Choroid plexus epithelial cell (primary cell): ENCODE data around the gene CDH4.

Experiments
- DNase-seq: peaks from one replicate; pipeline ENCODE4 v3.0.0-alpha.2; 2010; ENCODE audit warnings: low read depth
- H3K4me3 ChIP-seq: 2 replicates; pipeline ENCODE4 v1.5.1; 2011; ENCODE audit warnings: low read depth, mild to moderate bottlenecking, control low read depth, low read length, moderate library complexity
- TF ChIP-seq, protein P1 (sequence below): conservative IDR thresholded peaks from 2 replicates; pipeline ENCODE4 v1.5.1; 2011; ENCODE audit warnings: low read depth, mild to moderate bottlenecking, control low read depth, inconsistent platforms, low read length, moderate library complexity

The CDH4 gene

DNA sequence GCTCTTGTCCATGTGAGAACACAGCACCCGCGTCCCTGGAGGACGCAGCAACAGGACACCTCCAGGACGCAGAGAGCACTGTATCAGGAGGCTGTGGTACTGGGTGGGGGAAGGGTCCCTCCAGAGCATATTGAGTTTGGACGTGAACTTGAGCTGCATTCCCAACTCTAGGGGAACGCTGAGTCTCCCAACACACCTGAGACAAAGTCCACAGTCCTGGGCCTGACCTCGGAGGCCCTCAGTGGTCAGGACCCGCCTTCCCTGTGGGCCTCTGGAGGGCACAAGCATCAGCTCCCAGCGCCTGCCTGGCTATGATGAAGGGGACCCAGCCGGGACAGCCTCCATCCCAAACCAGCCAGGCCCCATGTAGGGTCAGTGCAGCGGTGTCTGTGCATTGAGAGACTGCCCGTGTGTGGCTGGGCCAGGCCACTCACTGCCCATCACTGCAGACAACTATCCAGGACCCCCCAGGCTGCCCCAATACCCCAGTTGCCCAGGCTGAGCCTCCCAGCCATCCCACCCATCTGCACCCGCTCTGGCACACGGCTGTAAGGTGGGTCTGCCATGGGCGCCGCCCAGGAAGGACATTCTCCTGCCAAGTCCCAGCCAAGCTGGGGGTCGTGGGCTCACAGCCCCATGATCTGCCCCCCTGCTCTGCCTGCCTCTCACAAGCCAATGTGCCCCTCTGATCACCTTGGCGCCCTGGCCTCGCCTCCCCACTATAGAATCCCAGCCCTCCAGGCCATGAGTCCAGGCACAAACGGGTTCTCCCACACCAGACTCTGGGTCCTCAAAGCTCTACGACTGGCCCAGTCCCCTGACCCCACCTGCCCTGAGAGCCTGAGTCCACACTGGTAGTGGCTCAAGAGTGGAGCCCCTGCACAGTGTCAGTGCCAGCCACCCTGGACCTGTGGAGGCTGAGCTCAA lies 697.9 kb downstream of the CDH4 start:
- no peak for DNase-seq
- H3K4me3 ChIP-seq: no peak overlapping the region
- TF ChIP-seq, protein P1, sequence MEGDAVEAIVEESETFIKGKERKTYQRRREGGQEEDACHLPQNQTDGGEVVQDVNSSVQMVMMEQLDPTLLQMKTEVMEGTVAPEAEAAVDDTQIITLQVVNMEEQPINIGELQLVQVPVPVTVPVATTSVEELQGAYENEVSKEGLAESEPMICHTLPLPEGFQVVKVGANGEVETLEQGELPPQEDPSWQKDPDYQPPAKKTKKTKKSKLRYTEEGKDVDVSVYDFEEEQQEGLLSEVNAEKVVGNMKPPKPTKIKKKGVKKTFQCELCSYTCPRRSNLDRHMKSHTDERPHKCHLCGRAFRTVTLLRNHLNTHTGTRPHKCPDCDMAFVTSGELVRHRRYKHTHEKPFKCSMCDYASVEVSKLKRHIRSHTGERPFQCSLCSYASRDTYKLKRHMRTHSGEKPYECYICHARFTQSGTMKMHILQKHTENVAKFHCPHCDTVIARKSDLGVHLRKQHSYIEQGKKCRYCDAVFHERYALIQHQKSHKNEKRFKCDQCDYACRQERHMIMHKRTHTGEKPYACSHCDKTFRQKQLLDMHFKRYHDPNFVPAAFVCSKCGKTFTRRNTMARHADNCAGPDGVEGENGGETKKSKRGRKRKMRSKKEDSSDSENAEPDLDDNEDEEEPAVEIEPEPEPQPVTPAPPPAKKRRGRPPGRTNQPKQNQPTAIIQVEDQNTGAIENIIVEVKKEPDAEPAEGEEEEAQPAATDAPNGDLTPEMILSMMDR: no peak

DNA sequence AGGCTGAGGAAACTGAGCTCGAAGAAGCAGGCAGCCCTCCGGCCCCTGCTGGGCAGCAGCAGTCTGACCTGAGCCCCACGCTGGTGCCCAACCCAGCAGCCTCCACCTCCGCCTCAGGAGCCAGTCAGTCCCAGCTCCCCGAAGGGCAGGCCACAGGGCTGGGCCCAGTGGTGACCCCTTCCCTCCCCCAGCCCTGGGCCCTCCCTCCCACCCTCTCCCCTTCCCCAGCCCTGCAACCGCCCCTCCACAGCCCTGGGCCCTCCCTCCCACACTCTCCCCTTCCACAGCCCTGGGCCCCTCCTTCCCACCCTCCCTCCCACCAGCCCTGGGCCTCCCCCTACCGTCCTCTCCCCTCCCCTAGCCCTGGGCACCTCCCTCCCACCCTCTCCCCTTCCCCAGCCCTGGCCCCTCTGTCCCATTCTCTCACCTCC lies 698.6 kb downstream of the CDH4 start:
- no peak overlapping the region for H3K4me3 ChIP-seq
- DNase-seq: no peak
- TF ChIP-seq, protein P1: no peak

DNA sequence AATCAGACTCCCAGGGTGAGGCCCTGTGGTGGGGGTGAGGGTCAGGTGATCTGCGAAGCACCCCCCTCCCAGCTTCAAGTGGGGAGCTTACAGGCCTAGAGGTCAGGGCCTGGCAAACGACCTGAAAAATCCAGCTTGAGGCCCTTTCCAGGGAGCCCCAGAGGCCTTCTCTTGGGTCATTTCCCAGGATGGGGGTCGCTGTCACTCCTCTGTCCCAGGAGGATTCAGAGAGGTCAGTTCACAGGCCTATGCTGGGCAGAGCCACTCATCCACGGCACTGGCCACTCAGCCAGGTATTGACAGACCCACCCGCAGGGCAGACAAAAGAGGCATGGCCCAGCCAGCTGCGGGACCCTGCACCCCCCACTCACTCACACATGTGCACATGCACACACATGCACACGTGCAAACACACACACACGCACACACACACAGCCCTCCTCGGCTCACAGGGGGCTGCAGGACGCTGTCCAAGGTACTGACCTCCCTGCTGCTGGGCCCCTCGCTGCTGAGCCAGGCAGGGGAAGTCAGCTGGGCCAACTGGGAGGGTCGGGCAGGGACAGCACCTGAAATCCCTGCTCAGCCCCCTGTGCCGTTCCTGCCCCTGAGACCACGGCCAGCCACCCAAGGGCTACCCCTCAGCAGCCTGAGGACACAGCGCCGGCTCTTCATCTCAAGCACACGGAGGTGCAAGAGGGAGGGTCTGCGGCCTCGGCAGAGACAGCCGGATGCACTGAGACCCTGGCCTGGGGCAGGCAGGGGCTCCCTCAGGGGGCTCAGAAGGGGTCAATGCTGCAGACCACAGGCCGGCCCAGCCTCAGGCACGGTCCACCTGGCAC lies 699.9 kb downstream of the CDH4 start:
- peak; percentile 48 for DNase-seq
- H3K4me3 ChIP-seq: no peak overlapping the region
- TF ChIP-seq, protein P1: no peak

DNA sequence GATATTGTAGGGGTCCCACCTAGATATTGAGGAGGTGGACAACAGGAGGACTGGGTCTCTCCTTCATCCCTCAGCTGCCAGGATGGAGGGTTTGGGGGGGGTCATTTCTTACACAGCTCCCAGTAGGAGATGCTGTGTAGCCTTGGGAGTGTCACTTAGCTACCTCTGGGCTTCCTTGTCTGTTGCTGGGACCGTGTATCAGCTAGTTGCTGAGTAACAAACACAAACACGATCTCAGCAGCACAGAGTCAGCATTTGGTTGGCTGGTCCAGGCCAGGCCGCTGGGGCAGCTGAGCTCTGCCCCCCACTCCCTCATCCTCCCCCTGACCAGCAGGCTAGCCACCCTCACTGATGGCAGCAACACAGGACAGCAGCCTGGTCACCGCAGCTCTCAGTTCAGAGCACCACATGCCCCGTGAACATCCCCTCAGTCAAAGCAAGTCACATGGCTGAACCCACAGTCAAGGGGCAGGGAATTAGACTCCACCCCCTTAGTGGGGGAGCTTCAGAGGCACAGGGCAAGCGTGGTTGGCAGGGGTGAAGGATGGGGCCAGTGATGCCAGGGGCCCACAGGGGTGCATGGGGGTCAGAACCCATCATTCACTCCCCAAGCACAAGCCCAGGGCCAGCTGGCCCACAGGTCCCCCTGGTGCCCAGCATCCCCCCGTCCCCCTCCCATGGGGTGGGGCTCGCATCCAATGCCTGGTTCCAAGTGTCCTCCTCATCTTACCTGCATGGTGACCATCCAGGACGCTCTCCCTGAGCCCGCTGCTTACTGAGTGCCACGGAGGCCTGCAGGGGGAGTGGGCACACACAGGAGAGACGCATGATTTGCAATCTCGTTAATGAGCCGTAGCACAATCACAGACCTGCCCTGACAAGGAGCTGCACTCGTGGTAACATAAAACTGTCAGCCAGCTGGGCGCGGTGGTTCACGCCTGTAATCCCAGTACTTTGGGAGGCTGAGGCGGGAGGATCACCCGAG lies 701.3 kb downstream of the CDH4 start:
- TF ChIP-seq, protein P1: no peak
- DNase-seq: no peak
- no peak overlapping the region for H3K4me3 ChIP-seq

DNA sequence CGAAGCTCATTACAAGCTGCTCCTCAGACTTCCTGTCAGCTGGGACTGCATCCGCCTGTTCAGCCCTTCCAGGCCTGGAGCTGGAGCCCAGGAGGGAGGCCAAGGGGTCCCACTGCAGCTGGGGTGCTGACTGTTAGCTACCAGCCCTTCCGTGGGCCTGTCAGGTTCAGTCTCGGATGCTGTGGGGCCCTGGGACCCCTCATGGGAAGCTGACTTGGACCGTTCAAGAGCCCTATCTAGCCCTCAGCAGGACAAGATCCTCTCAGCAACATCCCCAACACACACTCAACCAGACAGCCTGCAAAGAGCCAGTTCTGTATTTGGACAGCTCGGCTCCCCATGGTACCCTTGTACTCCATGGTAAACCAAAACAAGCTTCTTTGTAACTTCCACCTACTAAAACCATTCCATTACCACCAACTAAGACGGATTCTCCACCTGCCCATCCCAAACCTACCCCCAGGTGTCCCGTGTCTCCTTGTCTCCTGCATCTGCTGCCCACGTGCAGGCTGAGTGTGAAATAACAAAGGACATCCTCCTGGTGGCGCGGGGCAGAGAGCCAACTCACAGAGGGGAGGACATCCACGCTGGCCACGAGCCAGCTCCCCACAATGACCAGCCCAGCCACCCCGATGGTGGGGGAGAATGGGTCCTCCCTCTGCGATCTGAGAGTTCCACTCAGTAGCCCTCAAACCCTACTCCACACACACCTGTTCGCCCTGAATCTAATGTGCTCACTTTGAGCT lies 702.4 kb downstream of the CDH4 start:
- no peak for DNase-seq
- no peak overlapping the region for H3K4me3 ChIP-seq
- TF ChIP-seq, protein P1: no peak
